ENCODE results near the gene AP1G2.
A peak's percentile ranks its signal among the peaks of the same experiment; 100 is the strongest.
"Not testable (repeated sequence)": the region's sequence is repeated elsewhere in the genome, so short reads cannot be mapped to it uniquely, and the experiment has no call there.

Gene AP1G2, protein sequence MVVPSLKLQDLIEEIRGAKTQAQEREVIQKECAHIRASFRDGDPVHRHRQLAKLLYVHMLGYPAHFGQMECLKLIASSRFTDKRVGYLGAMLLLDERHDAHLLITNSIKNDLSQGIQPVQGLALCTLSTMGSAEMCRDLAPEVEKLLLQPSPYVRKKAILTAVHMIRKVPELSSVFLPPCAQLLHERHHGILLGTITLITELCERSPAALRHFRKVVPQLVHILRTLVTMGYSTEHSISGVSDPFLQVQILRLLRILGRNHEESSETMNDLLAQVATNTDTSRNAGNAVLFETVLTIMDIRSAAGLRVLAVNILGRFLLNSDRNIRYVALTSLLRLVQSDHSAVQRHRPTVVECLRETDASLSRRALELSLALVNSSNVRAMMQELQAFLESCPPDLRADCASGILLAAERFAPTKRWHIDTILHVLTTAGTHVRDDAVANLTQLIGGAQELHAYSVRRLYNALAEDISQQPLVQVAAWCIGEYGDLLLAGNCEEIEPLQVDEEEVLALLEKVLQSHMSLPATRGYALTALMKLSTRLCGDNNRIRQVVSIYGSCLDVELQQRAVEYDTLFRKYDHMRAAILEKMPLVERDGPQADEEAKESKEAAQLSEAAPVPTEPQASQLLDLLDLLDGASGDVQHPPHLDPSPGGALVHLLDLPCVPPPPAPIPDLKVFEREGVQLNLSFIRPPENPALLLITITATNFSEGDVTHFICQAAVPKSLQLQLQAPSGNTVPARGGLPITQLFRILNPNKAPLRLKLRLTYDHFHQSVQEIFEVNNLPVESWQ

DNA sequence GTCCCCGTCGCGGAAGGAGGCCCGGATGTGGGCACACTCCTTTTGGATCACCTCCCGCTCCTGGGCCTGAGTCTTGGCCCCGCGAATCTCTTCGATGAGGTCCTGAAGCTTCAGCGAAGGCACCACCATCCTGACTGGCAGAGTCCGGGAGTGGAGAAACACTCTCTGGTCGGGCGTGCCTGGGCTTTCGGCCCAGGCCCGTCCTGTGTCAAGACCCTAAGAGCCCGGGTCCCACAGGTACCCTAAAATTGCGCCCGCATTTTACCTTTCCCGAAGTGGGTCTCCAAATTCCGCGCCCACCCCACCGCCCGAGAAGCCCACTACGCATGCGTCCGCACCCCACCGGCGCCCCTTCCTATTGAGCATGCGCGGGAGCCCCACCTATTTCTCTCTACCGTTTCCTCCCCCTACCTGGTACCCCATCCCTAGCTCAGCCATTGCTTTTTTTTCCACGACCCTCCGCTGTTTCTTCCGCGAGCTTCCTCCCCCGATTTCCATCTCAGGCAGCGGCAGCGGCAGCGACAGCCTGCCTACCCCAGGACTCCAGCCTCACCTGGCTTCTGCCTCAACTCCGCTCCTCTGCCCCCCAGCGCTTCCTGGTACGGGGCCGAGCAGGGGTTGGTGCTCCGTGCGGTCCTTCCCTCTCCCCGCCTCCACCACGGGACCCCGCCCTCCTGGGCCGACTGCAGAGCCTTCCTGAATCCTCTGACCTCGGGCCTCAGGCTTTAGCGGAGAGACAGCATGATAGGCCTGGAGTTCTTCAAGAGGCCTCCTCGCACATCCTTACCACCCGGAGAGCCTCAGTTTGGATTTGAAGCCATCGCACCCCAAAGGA is at the start of gene AP1G2:
Gene AP1G2, minus strand, starts transcription at position 606 of the 835 bp plus-strand sequence. Its CDS starts 477 bp downstream, at position 129.
- peak; percentile 29 for DNase-seq

- no peak for DNase-seq
Observed at GRCh38 chr14:23615856-23616255, 48.3 kb upstream of the AP1G2 start.

DNA sequence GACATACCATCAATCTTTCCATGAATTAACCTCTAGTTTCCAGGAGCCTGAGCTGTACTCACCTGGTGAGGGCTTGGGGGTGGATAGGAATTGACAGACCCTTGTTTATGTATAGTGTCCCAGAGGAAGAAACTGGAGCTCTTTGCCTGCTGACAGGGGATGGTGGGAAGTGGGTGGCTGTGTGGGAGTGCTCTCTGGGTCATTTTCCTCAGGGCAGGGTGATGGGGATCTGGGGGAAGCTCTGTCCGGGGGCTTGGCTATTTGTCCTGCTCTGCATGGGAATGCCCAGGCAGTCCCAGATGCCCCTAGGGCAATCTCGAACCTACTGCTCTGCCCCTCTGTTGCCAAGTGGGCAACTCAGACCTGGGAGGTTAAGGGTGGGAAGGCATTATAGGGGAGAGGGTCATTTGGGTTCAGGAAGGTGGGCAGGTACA is 46.8 kb upstream of the AP1G2 start:
- DNase-seq: no peak

- DNase-seq: no peak
Observed at GRCh38 chr14:23613242-23614070, 45.9 kb upstream of the AP1G2 start.

GRCh38 chr14:23612802-23613201 is 45.2 kb upstream of the AP1G2 start:
- no peak for DNase-seq

- no peak for DNase-seq
Observed at GRCh38 chr14:23612354-23612732, 44.8 kb upstream of the AP1G2 start.

DNA sequence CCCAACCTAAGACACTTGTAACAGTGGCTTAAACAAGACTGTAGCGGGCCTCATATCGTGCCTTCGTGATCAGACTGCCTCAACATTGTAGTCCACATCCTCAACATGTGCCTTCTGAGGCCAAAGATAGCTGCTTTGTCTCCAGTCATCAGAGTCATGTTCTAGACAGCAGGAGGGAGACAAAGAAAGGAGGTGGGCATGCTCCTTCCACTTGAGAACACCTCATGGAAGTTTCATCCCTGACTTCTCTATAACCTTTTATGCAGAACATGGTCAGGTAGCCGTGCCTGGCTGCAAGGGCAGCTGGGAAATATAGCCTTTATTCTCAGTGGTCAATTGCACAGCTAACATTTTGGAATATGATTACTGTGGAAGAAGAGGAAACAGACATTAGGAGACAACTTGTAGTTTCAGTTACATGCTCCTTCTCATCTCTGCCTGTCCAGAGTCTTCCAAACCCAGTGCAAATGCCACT is 43.3 kb upstream of the AP1G2 start:
- no peak for DNase-seq

GRCh38 chr14:23610090-23610814 is 42.7 kb upstream of the AP1G2 start:
- no peak for DNase-seq

- not testable (repeated sequence) for DNase-seq
Observed at GRCh38 chr14:23609411-23610089, 42.0 kb upstream of the AP1G2 start.

DNA sequence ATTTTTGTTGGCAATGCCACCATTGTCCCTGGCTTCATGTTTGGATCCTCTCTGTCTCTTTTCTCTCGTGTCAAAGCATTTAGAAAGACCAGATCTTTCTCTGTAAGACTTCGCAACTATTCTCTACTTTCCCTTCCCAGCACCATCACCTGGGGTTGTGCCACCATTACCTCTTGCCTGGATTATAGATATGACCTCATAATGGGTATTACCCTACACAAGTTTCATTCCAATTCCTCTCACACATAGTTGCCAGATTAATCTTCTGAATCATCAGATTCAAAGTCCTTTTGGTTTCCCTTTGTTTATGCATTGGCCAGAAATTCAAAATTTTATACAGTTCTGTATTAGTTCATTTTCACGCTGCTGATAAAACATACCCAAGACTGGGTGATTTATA is 41.4 kb upstream of the AP1G2 start:
- no peak for DNase-seq

DNA sequence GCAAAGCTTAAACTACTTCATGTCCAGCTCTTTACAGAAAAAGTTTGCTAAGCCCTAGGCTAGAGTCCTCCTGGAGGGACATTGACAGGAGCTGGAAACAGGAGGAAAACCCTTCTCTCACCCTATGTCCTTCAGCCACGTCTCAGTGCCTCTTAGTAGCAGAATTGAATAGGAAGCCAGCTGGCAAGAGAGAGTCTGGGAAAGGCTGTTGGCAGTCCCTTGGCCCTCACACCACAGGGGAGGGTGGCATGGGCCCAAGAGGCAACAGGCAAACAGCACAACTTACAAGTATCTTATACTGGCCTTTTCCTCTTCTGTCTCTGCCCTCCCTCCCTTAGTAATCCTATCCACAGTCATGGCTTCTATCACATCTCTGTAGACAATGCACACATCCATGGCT is 40.9 kb upstream of the AP1G2 start:
- peak; percentile 79 for DNase-seq

- DNase-seq: no peak
Observed at GRCh38 chr14:23605931-23606585, 38.5 kb upstream of the AP1G2 start.

DNA sequence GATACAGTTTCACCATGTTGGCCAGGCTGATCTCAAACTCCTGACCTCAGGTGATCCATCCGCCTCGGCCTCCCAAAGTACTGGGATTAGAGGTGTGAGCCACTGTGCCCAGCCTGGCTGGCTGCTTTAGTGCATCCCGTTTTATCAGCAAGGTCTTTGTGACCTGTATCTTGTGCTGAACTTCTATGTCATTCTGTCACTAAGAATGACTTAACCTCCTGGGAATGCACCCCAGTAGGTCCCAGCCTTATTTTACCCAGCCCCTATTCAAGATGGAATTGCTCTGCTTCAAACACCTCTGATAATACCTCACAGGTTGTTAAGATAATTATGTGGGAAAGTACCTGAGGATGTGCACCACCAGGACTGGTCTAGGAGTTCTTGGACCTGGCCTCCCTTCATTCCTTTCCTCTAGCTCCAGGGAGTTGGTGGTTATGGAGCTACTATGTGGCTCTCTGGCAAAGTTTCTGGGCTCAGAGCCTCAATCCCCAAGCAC is 37.1 kb upstream of the AP1G2 start:
- no peak for DNase-seq

GRCh38 chr14:23604148-23604547 is 36.6 kb upstream of the AP1G2 start:
- DNase-seq: no peak

GRCh38 chr14:23603103-23603502 is 35.5 kb upstream of the AP1G2 start:
- DNase-seq: no peak

GRCh38 chr14:23602181-23603095 is 34.8 kb upstream of the AP1G2 start:
- no peak for DNase-seq

DNA sequence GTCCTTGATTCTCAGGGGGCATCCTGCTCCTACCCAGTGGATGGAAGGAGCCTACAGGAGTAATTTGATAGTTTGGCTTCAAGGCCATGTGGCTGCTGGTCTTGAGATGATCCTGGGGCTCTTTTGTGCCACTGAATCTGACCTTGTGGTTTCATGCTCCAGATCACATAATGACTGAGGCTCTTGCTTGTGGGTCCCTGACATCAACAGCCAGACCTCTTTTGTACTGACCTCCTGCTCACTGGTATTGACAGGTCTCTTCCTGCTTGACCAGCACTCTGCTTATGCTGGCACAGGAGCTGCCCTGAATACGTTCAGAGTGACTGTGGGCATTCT is 34.2 kb upstream of the AP1G2 start:
- no peak for DNase-seq

DNA sequence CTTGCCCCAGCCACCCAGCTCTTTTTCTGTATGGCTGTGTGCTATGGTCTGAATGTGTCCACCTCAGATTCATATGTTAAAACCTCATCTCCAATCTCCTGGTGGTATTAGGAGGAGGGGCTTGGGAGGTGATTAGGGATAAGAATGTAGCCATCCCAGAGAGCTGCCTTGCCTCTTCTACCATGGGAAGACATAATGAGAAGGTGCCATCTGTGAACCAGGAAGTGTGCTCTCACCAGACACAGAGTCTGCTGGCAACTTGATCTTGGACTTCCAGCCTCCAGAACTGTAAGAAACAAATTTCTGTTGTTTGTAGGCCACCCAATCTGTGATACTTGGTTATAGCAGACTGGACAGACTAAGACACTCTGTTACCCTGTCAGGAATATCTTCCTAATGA is 33.8 kb upstream of the AP1G2 start:
- no peak for DNase-seq

DNA sequence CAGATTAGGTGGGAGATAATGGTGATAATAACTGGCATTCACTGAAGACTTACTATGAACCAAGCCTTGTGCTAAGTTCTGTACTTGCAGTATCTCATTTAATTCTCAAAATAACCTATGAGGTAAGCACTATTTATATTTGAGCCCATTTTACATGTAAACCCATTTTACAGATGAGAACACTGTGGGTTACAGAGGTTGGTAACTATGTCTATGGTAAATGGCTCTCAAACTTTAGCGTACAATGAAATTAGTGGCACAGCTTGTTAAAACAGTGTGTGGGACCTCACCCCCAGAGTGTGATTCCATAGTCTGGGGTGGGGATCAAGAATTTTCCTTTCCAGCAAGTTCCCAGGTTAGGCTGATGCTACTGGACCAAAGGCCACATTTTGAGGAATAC is 33.2 kb upstream of the AP1G2 start:
- no peak for DNase-seq
